Activated T-cell treated with anti-CD3 and anti-CD28 coated beads, Interleukin-2, amount 50 U/mL, for 1 hour (primary cell): ENCODE measurements around the gene DLL4.
A peak's percentile ranks its signal among the peaks of the same experiment; 100 is the strongest.
"Not testable (repeated sequence)": the region's sequence is repeated elsewhere in the genome, so short reads cannot be mapped to it uniquely, and the experiment has no call there.

Source experiments
- DNase-seq: peaks from one replicate; pipeline ENCODE4 v3.0.0-alpha.2; 2020

Gene DLL4

GRCh38 chr15:40943764-40944365, 14.7 kb downstream of the DLL4 start:
- DNase-seq = no peak

- no peak for DNase-seq
Measured at GRCh38 chr15:40944510-40945296, 15.6 kb downstream of the DLL4 start.

GRCh38 chr15:40948706-40949473, 19.8 kb downstream of the DLL4 start:
- no peak for DNase-seq

- no peak for DNase-seq
Measured at GRCh38 chr15:40949756-40950207, 20.6 kb downstream of the DLL4 start.

- DNase-seq = no peak
Measured at GRCh38 chr15:40951764-40952163, 22.6 kb downstream of the DLL4 start.

GRCh38 chr15:40952301-40952900, 23.3 kb downstream of the DLL4 start:
- DNase-seq = no peak

- peak; percentile 94 for DNase-seq
Measured at GRCh38 chr15:40952901-40953712, 24.0 kb downstream of the DLL4 start, which contains the start of gene CHAC1. CHAC1 (plus strand) TSS chr15:40953471; CDS start chr15:40953584, 113 bp downstream.

- no peak for DNase-seq
Measured at GRCh38 chr15:40953713-40954074, 24.6 kb downstream of the DLL4 start.

GRCh38 chr15:40954158-40954848, 25.2 kb downstream of the DLL4 start:
- not testable (repeated sequence) for DNase-seq

GRCh38 chr15:40955141-40955903, 26.2 kb downstream of the DLL4 start:
- no peak for DNase-seq

- DNase-seq = no peak
Measured at GRCh38 chr15:40955930-40956540, 26.9 kb downstream of the DLL4 start.

GRCh38 chr15:40956541-40956982, 27.4 kb downstream of the DLL4 start:
- DNase-seq = no peak

GRCh38 chr15:40957041-40957555, 28.0 kb downstream of the DLL4 start:
- DNase-seq = no peak

GRCh38 chr15:40957581-40958051, 28.5 kb downstream of the DLL4 start:
- no peak for DNase-seq

- DNase-seq = no peak
Measured at GRCh38 chr15:40958146-40958545, 29.0 kb downstream of the DLL4 start.

GRCh38 chr15:40958723-40959122, 29.6 kb downstream of the DLL4 start:
- DNase-seq = no peak

- DNase-seq = no peak
Measured at GRCh38 chr15:40959331-40960141, 30.4 kb downstream of the DLL4 start.

- DNase-seq = no peak
Measured at GRCh38 chr15:40960151-40960885, 31.2 kb downstream of the DLL4 start.
